Right ventricle myocardium inferior (tissue), 1 donor: ENCODE measurements around the gene FBXO9. TPM values are rescaled to one million over a fixed set of nuclear protein-coding genes. Genes with fewer than 3 reads are reported as not detected.

Experiments used
- ATAC-seq: fragments of 200-7000 bp; cut with Tn5 transposase; one replicate; pipeline ENCODE4 v1.9.1; 2020; ENCODE audit warnings: mild to moderate bottlenecking, moderate library complexity
- DNase-seq: peaks from one replicate; pipeline ENCODE4 v3.0.0; 2021; ENCODE audit errors: missing footprints
- intact Hi-C: fragments of 100-400 bp; cut with DNase I; formaldehyde crosslinking; loops from one replicate; pipeline ENCODE4 v1.11.0; 2022
- total RNA-seq: library from RNA; stranded (reverse); fragmentation: NEBNext Ultra II Directional; extraction: Animal tissue kit (Norgen Biotek cat#: 25700); gene quantifications from one replicate; pipeline ENCODE4 v1.2.1, GENCODE V29; 2021
- donor health status: DM: no; HTN: yes; CAD: no; lungs with severe emphysema.

The FBXO9 gene
- total RNA-seq, 1 donor from 2014 or later: 54.7 TPM

- no peak for ATAC-seq
- intact Hi-C loops: no loop called here
- DNase-seq: no peak
Observed at GRCh38 chr6:53069427-53069826, 4.2 kb downstream of the FBXO9 start.

GRCh38 chr6:53070806-53071205 lies 5.6 kb downstream of the FBXO9 start:
- intact Hi-C loops: no loop called here
- no peak for ATAC-seq
- no peak for DNase-seq

GRCh38 chr6:53074347-53074746 lies 9.1 kb downstream of the FBXO9 start:
- no peak for DNase-seq
- intact Hi-C loops: no loop called here
- ATAC-seq: no peak

GRCh38 chr6:53080813-53081212 lies 15.6 kb downstream of the FBXO9 start:
- ATAC-seq (no peak), DNase-seq (no peak)
- intact Hi-C loops: no loop called here

- no peak for DNase-seq
- intact Hi-C loops: no loop called here
- ATAC-seq: no peak
Observed at GRCh38 chr6:53086302-53086701, 21.1 kb downstream of the FBXO9 start.

- DNase-seq: no peak
- no peak for ATAC-seq
- intact Hi-C loops: no loop called here
Observed at GRCh38 chr6:53089948-53090347, 24.7 kb downstream of the FBXO9 start.

- intact Hi-C loops: no loop called here
- DNase-seq (no peak), ATAC-seq (no peak)
Observed at GRCh38 chr6:53090576-53090975, 25.4 kb downstream of the FBXO9 start.

GRCh38 chr6:53095270-53095669 lies 30.1 kb downstream of the FBXO9 start:
- ATAC-seq: no peak
- no peak for DNase-seq
- intact Hi-C loops: no loop called here

GRCh38 chr6:53095716-53096115 lies 30.5 kb downstream of the FBXO9 start:
- intact Hi-C loops: no loop called here
- ATAC-seq (no peak), DNase-seq (no peak)

GRCh38 chr6:53100561-53100960 lies 35.4 kb downstream of the FBXO9 start:
- intact Hi-C loops: no loop called here
- no peak for ATAC-seq
- no peak for DNase-seq

- intact Hi-C loops: no loop called here
- ATAC-seq: no peak
- no peak for DNase-seq
Observed at GRCh38 chr6:53101006-53101405, 35.8 kb downstream of the FBXO9 start.

- no peak for DNase-seq
- intact Hi-C loops: no loop called here
- no peak for ATAC-seq
Observed at GRCh38 chr6:53103993-53104675, 38.9 kb downstream of the FBXO9 start.

- ATAC-seq (no peak), DNase-seq (no peak)
- intact Hi-C loops: no loop called here
Observed at GRCh38 chr6:53104916-53105315, 39.7 kb downstream of the FBXO9 start.

- DNase-seq: no peak
- intact Hi-C loops: no loop called here
- no peak for ATAC-seq
Observed at GRCh38 chr6:53107091-53107490, 41.9 kb downstream of the FBXO9 start.

- intact Hi-C loops: no loop called here
- DNase-seq: no peak
- ATAC-seq: no peak
Observed at GRCh38 chr6:53109612-53110011, 44.4 kb downstream of the FBXO9 start.

GRCh38 chr6:53111865-53112264 lies 46.7 kb downstream of the FBXO9 start:
- ATAC-seq (no peak), DNase-seq (no peak)
- intact Hi-C loops: no loop called here

- DNase-seq (no peak), ATAC-seq (no peak)
- intact Hi-C loops: no loop called here
Observed at GRCh38 chr6:53112404-53112803, 47.2 kb downstream of the FBXO9 start.

- DNase-seq: no peak
- no peak for ATAC-seq
- intact Hi-C loops: no loop called here
Observed at GRCh38 chr6:53112871-53113270, 47.7 kb downstream of the FBXO9 start.

GRCh38 chr6:53113742-53114141 lies 48.5 kb downstream of the FBXO9 start:
- ATAC-seq (no peak), DNase-seq (no peak)
- intact Hi-C loops: no loop called here

GRCh38 chr6:53115113-53115512 lies 49.9 kb downstream of the FBXO9 start:
- intact Hi-C loops: no loop called here

GRCh38 chr6:53115741-53116140 lies 50.5 kb downstream of the FBXO9 start:
- no peak for ATAC-seq
- intact Hi-C loops: no loop called here
- DNase-seq: no peak

More at GRCh38 chr6:53115113-53115512, 49.9 kb downstream of the FBXO9 start:
- DNase-seq (no peak), ATAC-seq (no peak)
